ENCODE results near the gene CELA2A. TPM values are rescaled to one million over a fixed set of nuclear protein-coding genes. Genes with fewer than 3 reads are reported as not detected.
A peak's percentile ranks its signal among the peaks of the same experiment; 100 is the strongest.

Gene CELA2A
- total and polyA plus RNA-seq, 4 donors = 0.11 to 1.5 (median 0.20) TPM; not detected in 1

DNA sequence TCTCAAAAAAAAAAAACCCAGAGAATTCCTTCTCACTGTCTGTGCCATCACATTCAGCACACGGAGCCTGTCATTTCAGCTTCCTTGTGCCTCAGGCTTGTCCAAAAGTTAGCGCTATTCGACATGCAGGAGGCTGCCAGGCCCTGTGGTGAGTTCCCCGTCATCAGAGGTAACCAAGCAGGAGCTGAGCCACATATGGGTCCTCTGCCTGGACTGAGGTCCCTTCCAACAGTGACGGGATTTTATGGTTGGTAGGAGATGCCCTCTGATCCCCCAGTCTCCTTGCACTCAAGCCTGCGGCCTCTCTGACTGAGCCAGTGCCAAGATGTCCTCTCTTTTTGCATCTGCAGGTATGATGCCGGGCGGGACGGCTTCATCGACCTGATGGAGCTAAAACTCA, 31.0 kb upstream of the CELA2A start:
- H3K9ac ChIP-seq (ENCODE audit: insufficient read depth in 1 of 2, low read length in 2 of 2) = no peak overlapping the region
- no peaks in the 10 kb centered on the region for H3K9me3 ChIP-seq (ENCODE audit: control insufficient read depth in 4 of 4, insufficient read depth in 3 of 4, low read length in 3 of 4)
- ATAC-seq (ENCODE audit: insufficient read depth, low FRiP score) (no peak), DNase-seq (no peak)
- no peak overlapping the region for H3K27ac ChIP-seq (ENCODE audit: low read depth in 1 of 2, low read length in 1 of 2)
- H3K4me1 ChIP-seq (ENCODE audit: control insufficient read depth in 5 of 5, insufficient read depth in 5 of 5, low read length in 5 of 5) = peaks cover 0 to 16% (median 0%) of the 10 kb centered on the region in 5 donors
- peaks cover 0 to 28% (median 0%) of the 10 kb centered on the region in 4 donors for H3K36me3 ChIP-seq (ENCODE audit: control insufficient read depth in 4 of 4, insufficient read depth in 4 of 4, low read length in 4 of 4)
- WGBS, 2 donors = 93 to 95% methylated on average over 10 of the region's 10 CpGs
- H3K27me3 ChIP-seq (ENCODE audit: control insufficient read depth in 3 of 3, insufficient read depth in 3 of 3, low read length in 2 of 3) = no peaks in the 10 kb centered on the region
- TF ChIP-seq, protein P1, sequence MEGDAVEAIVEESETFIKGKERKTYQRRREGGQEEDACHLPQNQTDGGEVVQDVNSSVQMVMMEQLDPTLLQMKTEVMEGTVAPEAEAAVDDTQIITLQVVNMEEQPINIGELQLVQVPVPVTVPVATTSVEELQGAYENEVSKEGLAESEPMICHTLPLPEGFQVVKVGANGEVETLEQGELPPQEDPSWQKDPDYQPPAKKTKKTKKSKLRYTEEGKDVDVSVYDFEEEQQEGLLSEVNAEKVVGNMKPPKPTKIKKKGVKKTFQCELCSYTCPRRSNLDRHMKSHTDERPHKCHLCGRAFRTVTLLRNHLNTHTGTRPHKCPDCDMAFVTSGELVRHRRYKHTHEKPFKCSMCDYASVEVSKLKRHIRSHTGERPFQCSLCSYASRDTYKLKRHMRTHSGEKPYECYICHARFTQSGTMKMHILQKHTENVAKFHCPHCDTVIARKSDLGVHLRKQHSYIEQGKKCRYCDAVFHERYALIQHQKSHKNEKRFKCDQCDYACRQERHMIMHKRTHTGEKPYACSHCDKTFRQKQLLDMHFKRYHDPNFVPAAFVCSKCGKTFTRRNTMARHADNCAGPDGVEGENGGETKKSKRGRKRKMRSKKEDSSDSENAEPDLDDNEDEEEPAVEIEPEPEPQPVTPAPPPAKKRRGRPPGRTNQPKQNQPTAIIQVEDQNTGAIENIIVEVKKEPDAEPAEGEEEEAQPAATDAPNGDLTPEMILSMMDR (IDR thresholded peaks at IDR 0.05; ENCODE audit: control extremely low read depth, extremely low read depth) = no peak
- no peak overlapping the region for H3K4me3 ChIP-seq

DNA sequence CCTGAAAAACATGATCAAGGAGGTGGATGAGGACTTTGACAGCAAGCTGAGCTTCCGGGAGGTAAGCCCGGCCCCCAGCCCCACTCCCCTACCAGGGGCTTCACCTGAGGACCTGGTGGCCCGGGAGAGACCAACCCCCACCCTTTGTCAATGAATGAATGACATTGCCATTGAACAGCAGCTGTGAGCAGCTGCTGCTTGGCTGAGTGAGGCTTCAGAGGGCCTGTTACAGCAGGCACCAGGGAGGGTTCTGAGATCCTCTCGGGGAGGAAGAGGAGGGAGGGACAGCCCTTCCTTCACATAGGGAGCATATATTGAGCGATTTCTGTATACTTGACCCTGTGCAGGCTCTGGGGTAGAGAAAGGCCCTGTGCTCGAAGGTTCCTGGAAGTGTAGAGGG, 30.6 kb upstream of the CELA2A start:
- DNase-seq (peak; percentile 60 to 75 (median 68)), ATAC-seq (ENCODE audit: insufficient read depth, low FRiP score) (no peak)
- H3K4me3 ChIP-seq = no peak overlapping the region
- H3K27ac ChIP-seq (ENCODE audit: low read depth in 1 of 2, low read length in 1 of 2) = no peak overlapping the region
- H3K27me3 ChIP-seq (ENCODE audit: control insufficient read depth in 3 of 3, insufficient read depth in 3 of 3, low read length in 2 of 3) = no peaks in the 10 kb centered on the region
- TF ChIP-seq, protein P1 (IDR thresholded peaks at IDR 0.05; ENCODE audit: control extremely low read depth, extremely low read depth) = no peak
- WGBS, 2 donors = 81 to 83% methylated on average over 6 of the region's 6 CpGs
- H3K4me1 ChIP-seq (ENCODE audit: control insufficient read depth in 5 of 5, insufficient read depth in 5 of 5, low read length in 5 of 5) = peaks cover 0 to 16% (median 0%) of the 10 kb centered on the region in 5 donors
- peaks cover 0 to 29% (median 0%) of the 10 kb centered on the region in 4 donors for H3K36me3 ChIP-seq (ENCODE audit: control insufficient read depth in 4 of 4, insufficient read depth in 4 of 4, low read length in 4 of 4)
- H3K9ac ChIP-seq (ENCODE audit: insufficient read depth in 1 of 2, low read length in 2 of 2) = no peak overlapping the region
- no peaks in the 10 kb centered on the region for H3K9me3 ChIP-seq (ENCODE audit: control insufficient read depth in 4 of 4, insufficient read depth in 3 of 4, low read length in 3 of 4)

DNA sequence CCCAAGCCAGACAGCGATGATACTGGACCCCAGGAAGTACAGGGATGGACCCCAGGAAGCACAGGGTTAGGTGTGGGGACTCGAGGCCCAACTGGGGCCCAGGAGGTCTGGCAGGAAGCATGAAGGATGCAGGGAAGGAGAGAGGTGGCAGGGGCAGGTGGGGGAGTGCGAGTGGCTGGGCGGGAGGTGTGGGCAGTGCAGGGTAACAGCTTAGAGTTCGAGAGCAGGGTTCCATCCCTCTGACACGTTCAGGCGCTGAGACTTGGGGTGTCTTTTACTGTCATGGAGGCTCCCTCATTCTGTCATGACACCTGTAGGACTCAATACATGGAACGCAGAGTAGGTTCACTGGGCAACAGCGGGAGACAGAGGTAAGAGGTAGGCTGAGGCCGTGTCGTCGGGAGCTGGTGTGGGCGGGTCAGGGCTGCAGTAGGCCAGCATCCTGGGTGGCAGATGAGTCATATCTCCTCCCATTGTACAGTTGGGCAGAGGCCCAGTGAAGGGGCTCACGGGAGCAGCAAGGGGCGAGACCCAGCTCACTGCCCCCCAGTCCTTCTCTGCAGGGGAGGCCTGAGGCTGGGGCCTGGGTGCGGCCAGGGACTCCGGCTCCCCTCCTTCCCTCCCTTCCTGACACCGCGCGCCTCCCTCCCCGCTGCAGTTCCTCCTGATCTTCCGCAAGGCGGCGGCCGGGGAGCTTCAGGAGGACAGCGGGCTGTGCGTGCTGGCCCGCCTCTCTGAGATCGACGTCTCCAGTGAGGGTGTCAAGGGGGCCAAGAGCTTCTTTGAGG, 29.8 kb upstream of the CELA2A start:
- Histone ChIP-seq H3K9ac (ENCODE audit: insufficient read depth in 1 of 2, low read length in 2 of 2) (no peak overlapping the region), H3K36me3 (ENCODE audit: control insufficient read depth in 4 of 4, insufficient read depth in 4 of 4, low read length in 4 of 4) (peaks cover 0 to 30% (median 0%) of the 10 kb centered on the region in 4 donors), H3K4me3 (no peak overlapping the region), H3K9me3 (ENCODE audit: control insufficient read depth in 4 of 4, insufficient read depth in 3 of 4, low read length in 3 of 4) (no peaks in the 10 kb centered on the region), H3K4me1 (ENCODE audit: control insufficient read depth in 5 of 5, insufficient read depth in 5 of 5, low read length in 5 of 5) (peaks cover 0 to 18% (median 0%) of the 10 kb centered on the region in 5 donors), H3K27ac (ENCODE audit: low read depth in 1 of 2, low read length in 1 of 2) (no peak overlapping the region), H3K27me3 (ENCODE audit: control insufficient read depth in 3 of 3, insufficient read depth in 3 of 3, low read length in 2 of 3) (no peaks in the 10 kb centered on the region)
- ATAC-seq (ENCODE audit: insufficient read depth, low FRiP score) (no peak), DNase-seq (peak; percentile 56 to 69 (median 59))
- 73 to 78% methylated on average over 29 to 30 of the region's 30 CpGs for WGBS, 2 donors
- TF ChIP-seq, protein P1 (IDR thresholded peaks at IDR 0.05; ENCODE audit: control extremely low read depth, extremely low read depth) = no peak
